SK-N-SH (cell line): ENCODE results near the gene GPX5. TPM values are rescaled to one million over a fixed set of nuclear protein-coding genes. Genes with fewer than 3 reads are reported as not detected.

Experiments used
- CTCF ChIA-PET: fragments of 300-600, 350-600 bp; formaldehyde crosslinking; extraction: SDS; loops from one replicate; lab custom pipeline; 2021; lab: Yijun Ruan, JAX
- POLR2A ChIA-PET: fragments of 350-600 bp; sonication (Branson Sonifier 250); formaldehyde crosslinking; extraction: SDS; loops from one replicate; lab custom pipeline; 2020; ENCODE audit warnings: antibody characterized with exemption, inconsistent platforms; lab: Yijun Ruan, JAX
- DNase-seq: peaks from one replicate; pipeline ENCODE4 v3.0.0; 2012
- H2AFZ ChIP-seq: fragments of 200-600 bp; sonication (generic); 2 replicates; pipeline ENCODE4 v1.8.1; 2016; ENCODE audit warnings: antibody characterized with exemption, mild to moderate bottlenecking, low read depth
- H3F3A ChIP-seq: fragments of 200-600 bp; sonication (generic); replicated peaks from 2 replicates; pipeline ENCODE3; 2016; ENCODE audit warnings: antibody characterized with exemption, mild to moderate bottlenecking; ENCODE audit not compliant: insufficient read depth
- H3K27ac ChIP-seq, 2 experiments: fragments of 200-500 bp in 1 of 2; fragments of 200-600 bp in 1 of 2; sonication (Bioruptor generic) in 1 of 2; sonication (generic), shearing (Covaris generic) in 1 of 2; 2 replicates each; pipeline versions ENCODE4 v1.5.1 to v1.6.1; 2014 to 2016; ENCODE audit warnings: low read depth in 2 of 2, inconsistent platforms in 1 of 2, low read length in 1 of 2, mild to moderate bottlenecking in 1 of 2, mixed read lengths in 1 of 2
- H3K27me3 ChIP-seq: fragments of 200-600 bp; sonication (generic), shearing (Covaris generic); 2 replicates; pipeline ENCODE4 v1.6.1; 2016; ENCODE audit warnings: mixed run types; ENCODE audit not compliant: insufficient read depth
- H3K36me3 ChIP-seq, 2 experiments: fragments of 200-500 bp in 1 of 2; fragments of 200-600 bp in 1 of 2; sonication (Bioruptor generic) in 1 of 2; sonication (generic) in 1 of 2; replicated peaks in 1 of 2; 2 replicates each; pipeline versions ENCODE3 to v1.5.1; 2014 to 2016; ENCODE audit warnings: low read length in 1 of 2, mild to moderate bottlenecking in 1 of 2; ENCODE audit not compliant: insufficient read depth in 2 of 2, control insufficient read depth in 1 of 2
- H3K4me1 ChIP-seq, 2 experiments: fragments of 200-500 bp in 1 of 2; fragments of 200-600 bp in 1 of 2; sonication (Bioruptor generic) in 1 of 2; sonication (generic), shearing (Covaris generic) in 1 of 2; 2 replicates each; pipeline versions ENCODE4 v1.5.1 to v1.6.1; 2014 to 2016; ENCODE audit warnings: low read depth in 1 of 2, low read length in 1 of 2, mixed run types in 1 of 2; ENCODE audit not compliant: insufficient read depth in 2 of 2, control insufficient read depth in 1 of 2
- H3K4me2 ChIP-seq: fragments of 200-600 bp; sonication (generic), shearing (Covaris generic); 2 replicates; pipeline ENCODE4 v1.6.1; 2017; ENCODE audit warnings: mixed run types
- H3K4me3 ChIP-seq, 2 experiments: fragments of 200-500 bp in 1 of 2; fragments of 200-600 bp in 1 of 2; sonication (Bioruptor generic) in 1 of 2; sonication (generic), shearing (Covaris generic) in 1 of 2; 2 replicates each; pipeline versions ENCODE4 v1.5.1 to v1.8.1; 2014 to 2016; ENCODE audit warnings: low read depth in 2 of 2, inconsistent platforms in 1 of 2, low read length in 1 of 2, mild to moderate bottlenecking in 1 of 2, mixed read lengths in 1 of 2, moderate library complexity in 1 of 2
- H3K79me2 ChIP-seq: fragments of 200-600 bp; sonication (generic); 2 replicates; pipeline ENCODE4 v1.8.1; 2017; ENCODE audit warnings: mild to moderate bottlenecking; ENCODE audit not compliant: insufficient read depth
- H3K9ac ChIP-seq: fragments of 200-600 bp; sonication (generic); 2 replicates; pipeline ENCODE4 v1.6.1; 2017; ENCODE audit warnings: mixed run types
- H3K9me2 ChIP-seq: fragments of 200-600 bp; sonication (generic); 2 replicates; pipeline ENCODE4 v1.6.1; 2017; ENCODE audit warnings: mixed run types
- H3K9me3 ChIP-seq: fragments of 200-600 bp; sonication (generic); 2 replicates; pipeline ENCODE4 v1.6.1; 2017; ENCODE audit warnings: mixed run types, mild to moderate bottlenecking, moderate library complexity
- H4K20me1 ChIP-seq: fragments of 200-600 bp; sonication (generic); 2 replicates; pipeline ENCODE4 v1.6.1; 2017; ENCODE audit warnings: mild to moderate bottlenecking, mixed run types; ENCODE audit not compliant: insufficient read depth
- CHD2 ChIP-seq: fragments of 150-350 bp; IDR thresholded peaks from 2 replicates; pipeline ENCODE4 v1.6.1; 2018; ENCODE audit warnings: low read length; ENCODE audit not compliant: partially characterized antibody
- ELF1 ChIP-seq: IDR thresholded peaks from 2 replicates; pipeline ENCODE4 v1.4.0; 2012
- FOSL2 ChIP-seq: IDR thresholded peaks from 2 replicates; pipeline ENCODE4 v1.4.0; 2012; ENCODE audit warnings: low read depth, mild to moderate bottlenecking, moderate library complexity, borderline replicate concordance
- FOXJ3 ChIP-seq: sonication (generic); formaldehyde crosslinking; IDR thresholded peaks from 2 replicates; pipeline ENCODE4 v1.5.1; 2020; ENCODE audit warnings: mild to moderate bottlenecking, missing genetic modification reagents
- JUND ChIP-seq: IDR thresholded peaks from 2 replicates; pipeline ENCODE4 v1.4.0; 2012
- MEF2A ChIP-seq: IDR thresholded peaks from 2 replicates; pipeline ENCODE4 v1.4.0; 2012; ENCODE audit warnings: low read depth, borderline replicate concordance
- POLR2AphosphoS5 ChIP-seq: IDR thresholded peaks from 2 replicates; pipeline ENCODE4 v1.6.1; 2012; ENCODE audit warnings: low read depth, low read length
- RAD21 ChIP-seq: IDR thresholded peaks from 2 replicates; pipeline ENCODE4 v1.6.1; 2012; ENCODE audit warnings: mild to moderate bottlenecking, low read length
- RCOR1 ChIP-seq: fragments of 150-350 bp; IDR thresholded peaks from 2 replicates; pipeline ENCODE4 v1.6.1; 2017; ENCODE audit warnings: antibody characterized with exemption, low read length
- RFX5 ChIP-seq: IDR thresholded peaks from 2 replicates; pipeline ENCODE4 v1.6.1; 2012; ENCODE audit warnings: mild to moderate bottlenecking, improper control_type of control experiment, low read length
- RXRA ChIP-seq: IDR thresholded peaks from 2 replicates; pipeline ENCODE4 v1.4.0; 2012; ENCODE audit warnings: low read depth, mild to moderate bottlenecking, borderline replicate concordance
- TAF1 ChIP-seq: IDR thresholded peaks from 2 replicates; pipeline ENCODE4 v1.6.1; 2012; ENCODE audit warnings: low read depth, mild to moderate bottlenecking, low read length, moderate library complexity, borderline replicate concordance
- TEAD4 ChIP-seq: IDR thresholded peaks from 2 replicates; pipeline ENCODE4 v1.4.0; 2012; ENCODE audit warnings: mild to moderate bottlenecking, borderline replicate concordance; ENCODE audit not compliant: insufficient read depth
- USF2 ChIP-seq: fragments of 150-350 bp; IDR thresholded peaks from 2 replicates; pipeline ENCODE4 v1.6.1; 2017; ENCODE audit warnings: antibody characterized with exemption, low read length, low read depth, borderline replicate concordance
- ZBTB33 ChIP-seq: IDR thresholded peaks from 2 replicates; pipeline ENCODE4 v1.4.0; 2012; ENCODE audit warnings: low read depth, borderline replicate concordance
- WGBS: methylation state at CpG from one replicate; pipeline ENCODE4 v1.1.6; 2017; ENCODE audit warnings: low lambda C conversion rate; 5-methylcytosine and 5-hydroxymethylcytosine counted together
- polyA plus RNA-seq, 3 experiments: library from polyadenylated mRNA; depleted of rRNA; stranded (reverse); fragments of >200 nt; gene quantifications; 2 replicates each; pipeline ENCODE4 v1.2.3, GENCODE V29; 2012

The GPX5 gene
- polyA plus RNA-seq, 1 of the 3 experiments (the other 2 are of a cell fraction): not detected

GRCh38 chr6:28565823-28566526 lies 40.3 kb downstream of the GPX5 start:
- Histone ChIP-seq H3K4me2 (no peak overlapping the region), H3K9ac (no peak overlapping the region), H4K20me1 (no peaks in the 10 kb centered on the region), H3K27ac (no peak overlapping the region), H3K4me3 (no peak overlapping the region), H3K9me2 (no peaks in the 10 kb centered on the region)
- ChIA-PET POLR2A (no interaction called here), CTCF (no interaction called here)
- no peak for DNase-seq
- TF ChIP-seq JUND: no peak
- TF ChIP-seq MEF2A: no peak
- no peak for TF ChIP-seq RCOR1
- TF ChIP-seq TAF1: no peak
- no peak for TF ChIP-seq USF2
- TF ChIP-seq FOXJ3: no peak
- TF ChIP-seq CHD2: no peak
- TF ChIP-seq RAD21: no peak
- TF ChIP-seq ELF1: no peak
- TF ChIP-seq, all 33 proteins: peak for 0
- H3K27me3 ChIP-seq: no peaks in the 10 kb centered on the region
- no peaks in the 10 kb centered on the region for H3K9me3 ChIP-seq
- no peaks in the 10 kb centered on the region for H3K79me2 ChIP-seq
- H3K36me3 ChIP-seq: no peaks in the 10 kb centered on the region
- no peaks in the 10 kb centered on the region for H3F3A ChIP-seq
- WGBS: 24% methylated on average over 7 of the region's 7 CpGs
- no peaks in the 10 kb centered on the region for H3K4me1 ChIP-seq
- H2AFZ ChIP-seq: no peak overlapping the region

- Histone ChIP-seq H3K4me2 (no peak overlapping the region), H4K20me1 (no peaks in the 10 kb centered on the region)
- TF ChIP-seq RFX5 (no peak), RXRA (no peak), TEAD4 (no peak), ZBTB33 (no peak), POLR2AphosphoS5 (no peak), FOSL2 (no peak)
- TF ChIP-seq, all 33 proteins: peak for 0
- Histone ChIP-seq H3K9me3 (no peaks in the 10 kb centered on the region), H3K27me3 (no peaks in the 10 kb centered on the region), H2AFZ (no peak overlapping the region), H3F3A (no peaks in the 10 kb centered on the region), H3K9me2 (no peaks in the 10 kb centered on the region), H3K4me3 (no peak overlapping the region), H3K9ac (no peak overlapping the region), H3K4me1 (no peaks in the 10 kb centered on the region), H3K79me2 (no peaks in the 10 kb centered on the region), H3K36me3 (no peaks in the 10 kb centered on the region), H3K27ac (no peak overlapping the region)
- POLR2A ChIA-PET: no interaction called here
- DNase-seq: no peak
- 65% methylated on average over 12 of the region's 12 CpGs for WGBS
- CTCF ChIA-PET: no interaction called here
These were observed 41.0 kb downstream of the GPX5 start for GRCh38 chr6:28566527-28567252.
